Mesenchymal stem cell (in vitro differentiated cells and primary cell): ENCODE results near the gene PLXDC2.

Source experiments
- DNase-seq: peaks from one replicate; pipeline ENCODE4 v3.0.0-alpha.2; 2013
- H2AFZ ChIP-seq: one replicate; pipeline ENCODE4 v1.6.1; 2013; ENCODE audit warnings: low read depth, mild to moderate bottlenecking, control low read depth, inconsistent platforms, low read length, moderate library complexity
- H2AK5ac ChIP-seq: 2 replicates; pipeline ENCODE4 v1.6.1; 2013; ENCODE audit warnings: low read length, moderate library complexity, mild to moderate bottlenecking, inconsistent platforms; ENCODE audit not compliant: severe bottlenecking
- H2BK120ac ChIP-seq: one replicate; pipeline ENCODE4 v1.6.1; 2013; ENCODE audit warnings: low read depth, mild to moderate bottlenecking, inconsistent platforms, low read length, moderate library complexity
- H2BK12ac ChIP-seq, 2 experiments: one replicate each; pipeline ENCODE4 v1.6.1; 2013; ENCODE audit warnings: inconsistent platforms in 2 of 2, low read length in 2 of 2, mild to moderate bottlenecking in 2 of 2, moderate library complexity in 2 of 2, control low read depth in 1 of 2
- H2BK15ac ChIP-seq: one replicate; pipeline ENCODE4 v1.6.1; 2013; ENCODE audit warnings: mild to moderate bottlenecking, low read depth, inconsistent platforms; ENCODE audit not compliant: poor library complexity, severe bottlenecking
- H2BK5ac ChIP-seq: 2 replicates; pipeline ENCODE4 v1.6.1; 2013; ENCODE audit warnings: low read depth, mild to moderate bottlenecking, low read length, control low read depth, inconsistent platforms; ENCODE audit not compliant: poor library complexity, severe bottlenecking
- H3K14ac ChIP-seq, 2 experiments: one replicate each; pipeline ENCODE4 v1.6.1; 2013; ENCODE audit warnings: inconsistent platforms in 2 of 2, low read length in 2 of 2, control low read depth in 1 of 2, mild to moderate bottlenecking in 1 of 2, moderate library complexity in 1 of 2
- H3K18ac ChIP-seq, 2 experiments: one replicate each; pipeline ENCODE4 v1.6.1; 2013; ENCODE audit warnings: inconsistent platforms in 2 of 2, low read length in 2 of 2, control low read depth in 1 of 2, low read depth in 1 of 2, mild to moderate bottlenecking in 1 of 2
- H3K23ac ChIP-seq, 2 experiments: one replicate each; pipeline ENCODE4 v1.6.1; 2013; ENCODE audit warnings: inconsistent platforms in 2 of 2, low read length in 2 of 2, mild to moderate bottlenecking in 2 of 2, moderate library complexity in 2 of 2, control low read depth in 1 of 2
- H3K27ac ChIP-seq: 2 replicates; pipeline ENCODE4 v1.5.1; 2013; ENCODE audit warnings: mild to moderate bottlenecking, moderate library complexity, low read length, control low read depth, inconsistent platforms; ENCODE audit not compliant: poor library complexity, severe bottlenecking
- H3K27me3 ChIP-seq, 2 experiments: 2 replicates each; pipeline versions ENCODE4 v1.6.1 to v1.7.0; 2013; ENCODE audit warnings: low read length in 2 of 2, mild to moderate bottlenecking in 2 of 2, moderate library complexity in 2 of 2, control low read depth in 1 of 2, inconsistent platforms in 1 of 2; ENCODE audit not compliant: control insufficient read depth in 1 of 2, insufficient read depth in 1 of 2
- H3K36me3 ChIP-seq, 2 experiments: 2 replicates each; pipeline versions ENCODE4 v1.6.1 to v1.7.0; 2013; ENCODE audit warnings: low read length in 2 of 2, control low read depth in 1 of 2, inconsistent platforms in 1 of 2, low read depth in 1 of 2, mild to moderate bottlenecking in 1 of 2; ENCODE audit not compliant: insufficient read depth in 2 of 2, control insufficient read depth in 1 of 2
- H3K4ac ChIP-seq, 2 experiments: one replicate each; pipeline ENCODE4 v1.6.1; 2013; ENCODE audit warnings: inconsistent platforms in 2 of 2, low read length in 2 of 2, mild to moderate bottlenecking in 2 of 2, moderate library complexity in 2 of 2, control low read depth in 1 of 2, low read depth in 1 of 2
- H3K4me1 ChIP-seq: 2 replicates; pipeline ENCODE4 v1.6.1; 2013; ENCODE audit warnings: low read depth, low read length, control low read depth; ENCODE audit not compliant: control insufficient read depth, insufficient read depth
- H3K4me2 ChIP-seq: 2 replicates; pipeline ENCODE4 v1.6.1; 2013; ENCODE audit warnings: low read length, mild to moderate bottlenecking, inconsistent platforms; ENCODE audit not compliant: poor library complexity, severe bottlenecking
- H3K4me3 ChIP-seq, 2 experiments: 2 replicates each; pipeline versions ENCODE4 v1.5.1 to v1.7.0; 2013; ENCODE audit warnings: low read length in 2 of 2, mild to moderate bottlenecking in 2 of 2, control low read depth in 1 of 2, low read depth in 1 of 2; ENCODE audit not compliant: insufficient read depth in 1 of 2
- H3K79me1 ChIP-seq: replicated peaks from 2 replicates; pipeline ENCODE4 v1.6.1; 2013; ENCODE audit warnings: mild to moderate bottlenecking, control low read depth, low read length, inconsistent platforms; ENCODE audit not compliant: poor library complexity, severe bottlenecking
- H3K9ac ChIP-seq: 2 replicates; pipeline ENCODE4 v1.7.0; 2013; ENCODE audit warnings: mild to moderate bottlenecking, low read length, moderate library complexity
- H3K9me3 ChIP-seq: 2 replicates; pipeline ENCODE4 v1.7.0; 2013; ENCODE audit warnings: mild to moderate bottlenecking, low read length; ENCODE audit not compliant: control insufficient read depth
- H4K8ac ChIP-seq: one replicate; pipeline ENCODE4 v1.6.1; 2013; ENCODE audit warnings: inconsistent platforms, mild to moderate bottlenecking, low read length, moderate library complexity
- H4K91ac ChIP-seq: one replicate; pipeline ENCODE4 v1.6.1; 2013; ENCODE audit warnings: mild to moderate bottlenecking, low read length, inconsistent platforms
- WGBS: methylation state at CpG from one replicate; pipeline ENCODE4 v1.1.7; 2013; ENCODE audit warnings: mixed read lengths; 5-methylcytosine and 5-hydroxymethylcytosine counted together

Gene PLXDC2

DNA sequence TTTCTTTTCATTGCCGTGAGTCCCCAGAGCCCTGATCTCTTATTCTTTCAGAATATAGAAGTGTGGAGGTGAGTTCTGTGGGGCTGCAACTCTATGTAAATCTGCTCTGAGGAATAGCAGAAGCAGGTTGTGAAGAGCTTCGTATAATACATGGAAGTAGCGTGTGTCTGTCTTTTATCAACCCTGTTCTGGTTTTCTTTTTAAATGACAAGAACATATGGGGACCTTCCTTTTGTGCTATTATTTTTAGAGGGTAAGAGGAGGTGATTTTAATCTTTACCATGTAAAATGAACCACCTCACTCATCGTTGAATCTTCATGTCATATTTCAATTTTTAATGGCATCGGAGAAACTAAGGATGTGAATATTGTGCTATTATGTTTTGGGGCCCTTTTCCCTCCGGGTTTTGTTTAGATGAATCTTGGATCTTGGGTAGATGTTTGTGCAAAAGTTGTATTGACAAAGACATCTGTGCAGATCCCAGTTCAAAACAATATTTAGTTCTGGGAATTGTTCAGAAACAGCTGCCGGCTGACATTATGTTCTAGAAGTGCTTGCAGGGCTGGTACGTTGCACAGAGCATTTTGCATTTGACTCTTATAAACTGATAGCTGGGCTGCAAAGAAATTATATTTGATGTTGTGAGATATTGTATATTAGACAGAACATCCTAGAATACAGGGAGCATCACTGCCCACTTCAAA lies 46.7 kb downstream of the PLXDC2 start:
- Histone ChIP-seq H3K4me1 (no peaks in the 10 kb centered on the region), H2AK5ac (no peak overlapping the region), H2BK120ac (no peak overlapping the region), H4K8ac (no peak overlapping the region), H2AFZ (no peak overlapping the region), H2BK5ac (no peak overlapping the region), H3K4me2 (no peak overlapping the region), H2BK15ac (no peak overlapping the region), H3K36me3 (no peaks in the 10 kb centered on the region), H3K4me3 (no peak overlapping the region), H3K4ac (no peak overlapping the region), H3K9ac (no peak overlapping the region), H2BK12ac (no peak overlapping the region), H3K14ac (no peak overlapping the region), H3K9me3 (no peaks in the 10 kb centered on the region), H3K27ac (no peak overlapping the region), H3K18ac (no peak overlapping the region), H3K23ac (no peak overlapping the region), H3K79me1 (peaks cover 1% of the 10 kb centered on the region), H3K27me3 (no peaks in the 10 kb centered on the region), H4K91ac (no peak overlapping the region)
- no peak for DNase-seq
- WGBS: 50% methylated on average over 6 of the region's 8 CpGs

DNA sequence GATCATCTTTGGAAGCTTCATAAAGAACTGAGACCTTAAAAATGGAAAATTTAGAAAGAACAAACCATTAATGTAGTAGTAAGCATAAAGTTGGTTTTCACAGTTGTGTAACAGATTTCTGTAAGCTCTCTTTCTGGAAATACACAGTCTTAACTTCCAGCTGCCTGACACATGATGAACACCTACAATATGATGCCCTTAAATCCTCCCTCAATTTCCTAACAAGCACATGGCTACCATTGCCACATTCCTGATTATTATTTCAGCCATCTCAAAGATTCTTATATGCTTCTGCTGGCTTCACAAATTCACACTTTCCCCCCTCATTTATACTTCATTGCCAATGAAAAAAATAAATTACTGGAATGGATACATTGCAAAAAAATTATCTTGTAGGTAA lies 49.4 kb downstream of the PLXDC2 start:
- no peaks in the 10 kb centered on the region for H3K27me3 ChIP-seq
- no peak overlapping the region for H4K91ac ChIP-seq
- no peak overlapping the region for H3K4me3 ChIP-seq
- peaks cover 4% of the 10 kb centered on the region for H3K79me1 ChIP-seq
- H2BK120ac ChIP-seq: no peak overlapping the region
- no peak overlapping the region for H2BK12ac ChIP-seq
- DNase-seq: no peak
- no peak overlapping the region for H2AK5ac ChIP-seq
- no peaks in the 10 kb centered on the region for H3K36me3 ChIP-seq
- H3K14ac ChIP-seq: no peak overlapping the region
- H3K4ac ChIP-seq: no peak overlapping the region
- H3K9ac ChIP-seq: no peak overlapping the region
- H3K9me3 ChIP-seq: no peaks in the 10 kb centered on the region
- no peak overlapping the region for H2AFZ ChIP-seq
- H3K27ac ChIP-seq: no peak overlapping the region
- no peak overlapping the region for H3K23ac ChIP-seq
- no peaks in the 10 kb centered on the region for H3K4me1 ChIP-seq
- no peak overlapping the region for H3K18ac ChIP-seq
- H2BK15ac ChIP-seq: no peak overlapping the region
- H4K8ac ChIP-seq: no peak overlapping the region
- H2BK5ac ChIP-seq: no peak overlapping the region
- no peak overlapping the region for H3K4me2 ChIP-seq

DNA sequence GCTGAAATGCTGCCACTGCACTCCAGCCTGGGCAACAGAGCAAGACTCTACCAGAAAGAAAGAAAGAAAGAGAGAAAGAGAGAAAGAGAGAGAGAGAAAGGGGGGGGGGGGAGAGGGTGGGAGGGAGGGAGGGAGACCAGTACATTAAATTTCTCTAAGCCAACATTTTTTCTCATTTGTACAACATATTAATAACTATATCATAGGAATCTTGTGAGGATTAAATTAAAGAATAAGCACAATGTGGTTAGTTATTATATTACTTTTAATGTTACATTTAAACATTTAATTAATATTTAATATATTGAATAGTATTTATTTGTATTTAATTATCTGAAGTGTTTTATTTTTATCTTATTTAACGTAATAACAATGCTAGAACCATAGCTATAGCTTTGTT lies 53.1 kb downstream of the PLXDC2 start:
- Histone ChIP-seq H4K91ac (no peak overlapping the region), H3K27ac (no peak overlapping the region), H2BK5ac (no peak overlapping the region), H4K8ac (no peak overlapping the region), H2BK12ac (no peak overlapping the region), H3K79me1 (peaks cover 4% of the 10 kb centered on the region), H2AFZ (no peak overlapping the region), H3K4me1 (no peaks in the 10 kb centered on the region), H3K18ac (no peak overlapping the region), H3K4me2 (no peak overlapping the region), H3K36me3 (no peaks in the 10 kb centered on the region), H3K9me3 (no peaks in the 10 kb centered on the region), H3K14ac (no peak overlapping the region), H3K9ac (no peak overlapping the region), H2AK5ac (no peak overlapping the region), H2BK120ac (no peak overlapping the region), H3K4me3 (no peak overlapping the region), H3K23ac (no peak overlapping the region), H3K4ac (no peak overlapping the region), H3K27me3 (no peaks in the 10 kb centered on the region), H2BK15ac (no peak overlapping the region)
- WGBS: no CpG with 5 or more reads among the region's 1 CpG
- DNase-seq: no peak

DNA sequence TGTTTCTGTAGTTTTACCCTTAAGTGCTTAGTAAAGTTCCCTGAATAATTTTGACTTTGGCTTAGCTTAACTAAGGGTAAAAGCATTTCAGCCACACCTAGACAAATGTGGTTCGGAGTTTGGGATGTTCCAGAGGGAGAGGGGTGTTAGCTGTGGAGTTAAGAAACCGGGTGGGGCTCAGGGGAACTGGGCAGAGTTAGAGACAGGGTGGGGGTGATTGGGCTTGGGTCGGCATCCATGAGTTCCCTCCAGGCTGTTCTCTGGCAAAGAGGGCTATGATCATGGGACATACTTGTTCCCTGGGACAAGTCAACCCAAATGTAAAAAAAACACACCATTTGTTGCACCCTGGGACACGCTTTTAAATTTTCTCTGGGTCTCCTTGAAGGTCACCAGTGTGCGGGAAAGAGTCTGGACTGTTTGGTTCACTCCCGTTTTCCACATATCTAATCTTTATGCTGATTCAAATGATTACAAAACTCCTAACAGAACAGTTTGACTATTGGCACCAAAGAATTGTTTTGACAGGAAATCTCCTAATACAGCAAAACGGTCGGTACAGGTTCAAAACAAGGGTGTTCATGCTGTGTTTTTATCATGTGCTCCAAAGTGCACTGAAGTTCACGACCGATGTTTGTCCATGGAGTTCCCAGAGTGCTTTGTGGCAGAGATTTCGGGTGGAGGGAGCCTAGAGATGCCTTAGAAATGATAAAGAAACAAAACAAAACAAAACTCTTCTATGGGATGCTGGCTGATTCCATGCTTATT lies 56.5 kb downstream of the PLXDC2 start:
- H3K18ac ChIP-seq: no peak overlapping the region
- DNase-seq: no peak
- H3K79me1 ChIP-seq: peaks cover 2% of the 10 kb centered on the region
- H4K8ac ChIP-seq: no peak overlapping the region
- H2AFZ ChIP-seq: no peak overlapping the region
- no peak overlapping the region for H3K4me3 ChIP-seq
- no peak overlapping the region for H2AK5ac ChIP-seq
- H3K27me3 ChIP-seq: no peaks in the 10 kb centered on the region
- H3K27ac ChIP-seq: no peak overlapping the region
- no peak overlapping the region for H3K23ac ChIP-seq
- H2BK5ac ChIP-seq: no peak overlapping the region
- no peak overlapping the region for H4K91ac ChIP-seq
- WGBS: 86% methylated on average over 11 of the region's 11 CpGs
- H3K4ac ChIP-seq: no peak overlapping the region
- no peak overlapping the region for H2BK120ac ChIP-seq
- no peak overlapping the region for H3K14ac ChIP-seq
- H3K9me3 ChIP-seq: no peaks in the 10 kb centered on the region
- H2BK15ac ChIP-seq: no peak overlapping the region
- H3K9ac ChIP-seq: no peak overlapping the region
- no peak overlapping the region for H2BK12ac ChIP-seq
- H3K4me1 ChIP-seq: no peaks in the 10 kb centered on the region
- H3K36me3 ChIP-seq: no peaks in the 10 kb centered on the region
- no peak overlapping the region for H3K4me2 ChIP-seq
